ENCODE data around the gene SEC14L3.

SEC14L3 gene

GRCh38 chr22:30421695-30422480 lies 49.9 kb downstream of the SEC14L3 start:
- DNase-seq: no peak

- DNase-seq: peak in 2 of 4 experiments; percentile 38 to 57
Observed at GRCh38 chr22:30420347-30421125, 51.3 kb downstream of the SEC14L3 start.

DNA sequence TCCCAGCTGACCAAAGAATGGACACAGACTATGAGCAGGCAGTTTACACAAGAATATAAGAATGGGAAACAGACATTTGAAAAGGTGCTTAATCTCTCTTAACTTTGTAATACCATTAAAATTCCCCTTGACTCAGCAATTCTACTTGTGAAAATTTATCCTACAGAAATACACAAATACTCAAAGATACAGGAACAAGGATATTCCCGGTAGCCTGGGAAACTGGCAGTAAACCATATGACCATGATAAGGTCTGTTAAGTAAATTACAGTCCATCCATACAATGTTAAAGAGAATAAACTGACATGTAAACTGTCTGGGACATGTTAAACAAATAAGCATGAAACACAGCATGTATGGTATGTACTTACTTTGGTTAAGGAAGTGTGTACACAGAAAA lies 55.0 kb downstream of the SEC14L3 start:
- DNase-seq: no peak

GRCh38 chr22:30416403-30416802 lies 55.4 kb downstream of the SEC14L3 start:
- DNase-seq: no peak

GRCh38 chr22:30414525-30415047 lies 57.2 kb downstream of the SEC14L3 start:
- DNase-seq: no peak

DNA sequence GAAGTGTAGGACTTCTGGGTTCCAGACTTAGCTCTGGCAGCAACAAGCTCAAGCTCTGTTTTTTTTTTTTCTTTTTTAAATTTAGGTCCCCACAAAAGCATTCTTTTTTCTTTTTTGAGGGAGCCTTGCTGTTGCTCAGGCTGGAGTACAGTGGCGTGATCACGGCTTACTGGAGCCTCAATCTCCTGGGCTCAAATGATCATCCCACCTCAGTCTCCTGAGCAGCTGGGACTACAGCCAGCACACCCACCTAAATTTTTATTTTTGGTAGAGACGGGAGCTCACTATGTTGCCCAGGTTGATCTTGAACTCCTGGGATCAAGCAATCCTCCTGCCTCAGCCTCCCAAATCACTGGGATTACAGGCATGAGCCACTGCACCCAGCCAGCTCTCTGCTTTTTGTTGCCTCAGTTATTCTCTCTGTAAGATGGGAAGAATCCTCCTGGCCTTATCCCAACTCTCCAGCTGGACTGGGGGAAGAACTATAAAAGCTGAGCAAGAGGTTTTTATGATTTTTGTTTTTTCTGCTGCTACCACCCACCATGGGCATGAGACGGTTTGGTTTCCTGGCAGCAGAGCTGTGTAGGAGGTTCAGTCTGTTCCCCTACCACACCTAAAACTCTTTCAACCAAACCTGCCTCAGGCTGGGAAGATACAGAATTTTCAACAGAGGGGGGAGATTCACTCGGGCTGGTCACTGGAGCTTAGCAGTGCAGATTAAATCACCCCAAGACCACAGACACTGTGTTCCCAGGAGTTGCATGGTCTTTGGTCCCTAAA lies 57.9 kb downstream of the SEC14L3 start:
- DNase-seq: peak; percentile 21 to 55 (median 38)

DNA sequence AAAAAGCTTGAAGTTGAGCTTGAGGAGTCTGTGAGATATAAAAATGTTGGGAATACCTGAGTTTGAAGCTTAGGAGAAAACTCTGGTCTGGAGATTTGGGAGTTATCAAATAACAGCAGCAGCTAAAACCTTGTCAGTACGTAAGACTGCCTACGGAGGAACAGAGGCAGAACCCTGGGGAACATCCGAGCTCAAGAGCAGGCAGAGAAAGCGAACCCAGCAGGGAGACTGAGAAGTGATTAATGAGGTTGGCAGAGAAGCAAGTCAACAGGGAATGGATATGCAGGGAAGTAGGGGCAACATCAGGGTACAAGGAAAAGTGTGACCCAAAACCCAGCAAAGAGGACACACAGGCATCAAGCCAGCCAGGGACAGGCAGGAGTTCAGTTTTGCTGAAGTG lies 58.8 kb downstream of the SEC14L3 start:
- no peak for DNase-seq

DNA sequence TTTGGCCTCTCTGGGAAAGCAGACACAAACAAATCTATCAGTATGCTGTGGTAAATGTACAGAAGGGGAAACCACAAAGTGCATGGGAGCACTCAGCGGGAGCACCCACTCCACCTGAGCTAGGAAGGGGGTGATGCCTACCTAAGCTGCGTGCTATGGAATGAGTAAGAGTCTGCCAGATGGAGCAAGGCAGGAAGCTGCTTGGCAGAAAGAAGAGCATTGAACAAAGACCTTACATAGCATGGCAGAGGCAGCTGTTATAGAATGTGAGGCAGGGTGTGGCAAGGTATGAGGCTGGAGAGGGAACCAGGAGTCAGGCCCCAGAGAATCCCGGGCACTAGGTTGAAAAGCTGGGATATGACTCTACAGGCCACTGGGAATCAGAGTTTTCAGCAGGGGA lies 60.0 kb downstream of the SEC14L3 start:
- no peak for DNase-seq

All from suppressor macrophage (primary cell).